Measurements from ENCODE around the gene U2AF2. TPM values are rescaled to one million over a fixed set of nuclear protein-coding genes. Genes with fewer than 3 reads are reported as not detected.

Gene U2AF2
- total and polyA plus RNA-seq, 9 of the 15 experiments (the other 6 are each of a cell fraction or from before 2014, with no cell fraction given): 3.0 to 331 (median 157) TPM

DNA sequence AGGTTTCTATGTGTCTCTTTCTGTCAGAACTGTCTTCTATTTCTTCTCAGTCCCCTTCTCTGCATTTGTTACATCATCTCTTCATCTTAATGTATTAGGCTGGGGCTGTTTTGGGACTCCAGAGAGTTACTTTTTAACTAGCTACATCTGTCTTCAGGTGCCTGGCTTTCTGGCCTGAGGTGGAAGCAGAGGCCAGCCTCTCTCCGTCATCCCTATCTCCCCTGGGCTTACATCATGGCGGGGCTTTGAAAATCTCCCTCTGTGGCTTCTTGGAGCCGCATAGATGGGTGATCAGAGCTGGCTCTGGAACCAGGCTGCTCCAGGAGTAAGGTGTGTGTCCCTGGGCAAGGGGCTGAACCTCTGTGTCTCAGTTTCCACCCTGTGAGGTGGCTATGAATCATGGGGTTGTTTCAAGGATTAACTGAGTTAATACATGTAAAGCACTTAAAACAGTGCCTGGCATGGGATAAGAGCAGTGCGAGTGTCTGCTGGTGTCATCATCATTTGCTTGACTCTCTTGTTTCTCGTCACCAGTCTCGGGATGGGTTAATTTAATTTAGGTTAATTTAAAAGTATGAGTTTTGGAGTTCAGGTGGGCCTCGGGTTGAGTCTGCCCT is 22.2 kb downstream of the U2AF2 start:
- H3K4me3 ChIP-seq: peak overlapping the region; percentile 83
- in situ Hi-C loops (cut with MboI) (no loop called here), intact Hi-C loops (cut with micrococcal nuclease) (no loop called here)
- BruUV-seq (replicated peaks): no TSS peak
- H3K9ac ChIP-seq (ENCODE audit: insufficient read depth in 1 of 2, low read depth in 2 of 2, low read length in 2 of 2): peak overlapping the region; percentile 81 to 88; a peak in 3 of 4 replicates
- peak; percentile 32 for FAIRE-seq
- H3K36me3 ChIP-seq (ENCODE audit: control insufficient read depth, insufficient read depth, low read length): peaks cover 85% of the 10 kb centered on the region; the same call in 2 of the 3 replicates
- no peak for ATAC-seq
- ChIA-PET POLR2A (interaction anchor here (0.6 to 1.6 kb wide), 6 partner anchors 14 to 117 kb away, joined by 3 to 4 read pairs (median 3); partner anchors contain the start of gene U2AF2), CTCF (ENCODE audit: low intra/inter-chr PET ratio) (no interaction called here)
- peaks cover 88% of the 10 kb centered on the region for H3K79me2 ChIP-seq (ENCODE audit: control insufficient read depth, insufficient read depth, low read length)
- H3K9me3 ChIP-seq (replicated peaks; ENCODE audit: control insufficient read depth, insufficient read depth, low read depth, low read length): no peaks in the 10 kb centered on the region
- WGBS (ENCODE audit: insufficient coverage, low coverage, missing lambda C conversion rate): 40% methylated on average over 7 of the region's 7 CpGs
- no peak overlapping the region for H2AFZ ChIP-seq (ENCODE audit: low read depth, low read length)
- H4K20me1 ChIP-seq (replicated peaks; ENCODE audit: control insufficient read depth, insufficient read depth, low read length): peaks cover 33% of the 10 kb centered on the region
- peaks cover 6% of the 10 kb centered on the region for H3K9me1 ChIP-seq (ENCODE audit: control insufficient read depth, insufficient read depth, low read length)
- peak overlapping the region; percentile 89 for H3K4me2 ChIP-seq (ENCODE audit: insufficient read depth, low read length)
- peak overlapping the region; percentile 54 for H3K27ac ChIP-seq (ENCODE audit: extremely low read depth, low read depth, low read length)
- no peak for DNase-seq (ENCODE audit: extremely low read depth in 1 of 4, low spot score in 3 of 4)
- no peaks in the 10 kb centered on the region for H3K27me3 ChIP-seq (ENCODE audit: control insufficient read depth in 2 of 2, insufficient read depth in 2 of 2, low read length in 2 of 2)
- H3K4me1 ChIP-seq (replicated peaks in 1 of 2; ENCODE audit: control insufficient read depth in 2 of 2, insufficient read depth in 2 of 2, low read length in 2 of 2): peaks cover 41 to 67% of the 10 kb centered on the region in 2 experiments
- TF ChIP-seq CEBPG (CRISPR knock-in tag; IDR thresholded peaks at IDR 0.05): peak; percentile 26; the same call in 1 of the 2 replicates
- no peak for TF ChIP-seq CEBPG (tag; conservative IDR thresholded peaks at IDR 0.05 in 1 of 2, IDR thresholded peaks at IDR 0.05 in 1 of 2)
- no peak for TF ChIP-seq LARP7 (IDR thresholded peaks at IDR 0.05)

DNA sequence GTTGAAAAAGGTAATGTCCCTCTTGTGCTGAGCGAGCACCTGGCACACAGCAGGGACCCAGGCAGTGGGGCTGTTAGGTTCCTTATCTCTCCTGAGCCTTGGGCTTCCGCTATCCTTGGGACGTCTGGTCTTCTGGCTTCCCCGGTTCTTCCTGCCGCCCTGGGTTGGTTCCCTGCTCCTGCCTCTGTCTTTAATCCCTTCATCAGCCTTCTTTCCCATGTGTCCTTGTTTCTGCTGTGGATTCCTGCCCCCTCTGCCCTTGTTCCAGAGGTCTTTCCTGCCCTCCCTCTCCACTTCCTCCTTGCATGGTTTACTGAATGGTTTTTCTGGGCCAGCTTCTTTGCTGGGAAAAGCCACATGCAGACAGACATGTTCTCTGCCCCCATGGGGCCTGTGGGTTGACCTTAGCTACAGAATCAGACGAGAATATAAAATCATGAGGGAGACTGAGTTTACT is 22.8 kb downstream of the U2AF2 start:
- Histone ChIP-seq H3K36me3 (ENCODE audit: control insufficient read depth, insufficient read depth, low read length) (peaks cover 83% of the 10 kb centered on the region; the same call in 2 of the 3 replicates), H2AFZ (ENCODE audit: low read depth, low read length) (no peak overlapping the region), H3K4me1 (replicated peaks in 1 of 2; ENCODE audit: control insufficient read depth in 2 of 2, insufficient read depth in 2 of 2, low read length in 2 of 2) (peaks cover 35 to 67% of the 10 kb centered on the region in 2 experiments), H4K20me1 (replicated peaks; ENCODE audit: control insufficient read depth, insufficient read depth, low read length) (peaks cover 33% of the 10 kb centered on the region), H3K4me2 (ENCODE audit: insufficient read depth, low read length) (peak overlapping the region; percentile 89), H3K27ac (ENCODE audit: extremely low read depth, low read depth, low read length) (peak overlapping the region; percentile 54), H3K4me3 (peak overlapping the region; percentile 83; the same call in 1 of the 2 replicates), H3K79me2 (ENCODE audit: control insufficient read depth, insufficient read depth, low read length) (peaks cover 86% of the 10 kb centered on the region), H3K9me1 (ENCODE audit: control insufficient read depth, insufficient read depth, low read length) (peaks cover 6% of the 10 kb centered on the region), H3K9me3 (replicated peaks; ENCODE audit: control insufficient read depth, insufficient read depth, low read depth, low read length) (no peaks in the 10 kb centered on the region), H3K9ac (ENCODE audit: insufficient read depth in 1 of 2, low read depth in 2 of 2, low read length in 2 of 2) (peak overlapping the region; percentile 81 to 88), H3K27me3 (ENCODE audit: control insufficient read depth in 2 of 2, insufficient read depth in 2 of 2, low read length in 2 of 2) (no peaks in the 10 kb centered on the region)
- no peak for FAIRE-seq
- peak in 3 of 4 experiments; percentile 31 to 69 (median 50) for DNase-seq (ENCODE audit: extremely low read depth in 1 of 4, low spot score in 3 of 4)
- 0 out of 3 replicates have a peak, but pooled peaks have one; percentile 8 for ATAC-seq
- in situ Hi-C loops (cut with MboI) (no loop called here), intact Hi-C loops (cut with micrococcal nuclease) (no loop called here)
- ChIA-PET POLR2A (interaction anchor here (0.7 to 1.6 kb wide), 3 partner anchors 23 to 116 kb away, joined by 3 read pairs; partner anchors contain the start of gene U2AF2), CTCF (ENCODE audit: low intra/inter-chr PET ratio) (no interaction called here)
- no TSS peak for BruUV-seq (replicated peaks)
- 9% methylated on average over 6 of the region's 6 CpGs for WGBS (ENCODE audit: insufficient coverage, low coverage, missing lambda C conversion rate)
- TF ChIP-seq, protein P1, sequence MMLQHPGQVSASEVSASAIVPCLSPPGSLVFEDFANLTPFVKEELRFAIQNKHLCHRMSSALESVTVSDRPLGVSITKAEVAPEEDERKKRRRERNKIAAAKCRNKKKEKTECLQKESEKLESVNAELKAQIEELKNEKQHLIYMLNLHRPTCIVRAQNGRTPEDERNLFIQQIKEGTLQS (IDR thresholded peaks at IDR 0.05): no peak
- TF ChIP-seq, protein P1 (CRISPR knock-in tag; conservative IDR thresholded peaks at IDR 0.05): no peak
- TF ChIP-seq ZNF124 (CRISPR knock-in tag; IDR thresholded peaks at IDR 0.05): no peak
- peak; percentile 29 for TF ChIP-seq RBBP5 (IDR thresholded peaks at IDR 0.05; ENCODE audit: borderline replicate concordance, insufficient read depth, low read length, poor library complexity, severe bottlenecking)
- peak; percentile 10; the same call in 1 of the 2 replicates for TF ChIP-seq TAL1 (IDR thresholded peaks at IDR 0.05)
- TF ChIP-seq HDAC3 (IDR thresholded peaks at IDR 0.05; ENCODE audit: borderline replicate concordance, partially characterized antibody): no peak
- TF ChIP-seq CBX3 (IDR thresholded peaks at IDR 0.05; ENCODE audit: borderline replicate concordance in 1 of 2, low read length in 2 of 2): no peak
- peak in 1 of 2 experiments; percentile 40; a peak in 1 of 4 replicates for TF ChIP-seq SRF (CRISPR knock-in tag; IDR thresholded peaks at IDR 0.05)
- TF ChIP-seq CBFA2T3 (IDR thresholded peaks at IDR 0.05): peak; percentile 56

Measured in K562 (cell line).